CD4-positive, alpha-beta memory T cell (primary cell): ENCODE results near the gene EIF5A2. TPM values are rescaled to one million over a fixed set of nuclear protein-coding genes. Genes with fewer than 3 reads are reported as not detected.

Experiments used
- CTCF ChIA-PET: fragments of 350-600 bp; sonication (Branson Sonifier 250); formaldehyde crosslinking; loops from one replicate; lab custom pipeline; 2021; ENCODE audit warnings: inconsistent platforms; ENCODE audit not compliant: partially characterized antibody; lab: Charles Lee
- POLR2A ChIA-PET: fragments of 350-600 bp; sonication (Branson Sonifier 250); formaldehyde crosslinking; loops from one replicate; lab custom pipeline; 2021; ENCODE audit not compliant: partially characterized antibody; lab: Charles Lee
- DNase-seq, 5 donors: peaks; one replicate each; pipeline versions ENCODE4 v3.0.0 to v3.0.0-alpha.2; 2020 to 2022; ENCODE audit warnings: mixed read lengths in 1 of 5
- H3K27ac ChIP-seq: one replicate; pipeline ENCODE4 v1.7.0; 2013; ENCODE audit warnings: low read depth, low read length
- H3K27me3 ChIP-seq: 2 replicates; pipeline ENCODE4 v1.7.0; 2013; ENCODE audit warnings: mild to moderate bottlenecking, low read length, moderate library complexity; ENCODE audit not compliant: insufficient read depth
- H3K36me3 ChIP-seq: 2 replicates; pipeline ENCODE4 v1.7.0; 2013; ENCODE audit warnings: mild to moderate bottlenecking, low read length, moderate library complexity; ENCODE audit not compliant: insufficient read depth
- H3K4me1 ChIP-seq: 2 replicates; pipeline ENCODE4 v1.7.0; 2013; ENCODE audit warnings: mild to moderate bottlenecking, low read length, moderate library complexity; ENCODE audit not compliant: insufficient read depth
- H3K4me3 ChIP-seq, 2 donors: one replicate each; pipeline ENCODE4 v1.7.0; 2013; ENCODE audit warnings: low read length in 2 of 2, mild to moderate bottlenecking in 1 of 2
- H3K9me3 ChIP-seq, 2 donors: one replicate each; pipeline ENCODE4 v1.7.0; 2013; ENCODE audit warnings: low read length in 2 of 2, control low read depth in 1 of 2; ENCODE audit not compliant: control insufficient read depth in 1 of 2
- H3K27ac Mint-ChIP-seq, 7 donors: one replicate each; pipeline ENCODE4 v1.8.0; 2020 to 2021; ENCODE audit warnings: mixed read lengths in 7 of 7, mild to moderate bottlenecking in 6 of 7, inconsistent platforms in 3 of 7, moderate library complexity in 3 of 7
- H3K27me3 Mint-ChIP-seq, 2 donors: one replicate each; pipeline ENCODE4 v1.8.0; 2020 to 2021; ENCODE audit warnings: mixed read lengths in 2 of 2
- H3K36me3 Mint-ChIP-seq, 2 donors: one replicate each; pipeline ENCODE4 v1.8.0; 2020 to 2021; ENCODE audit warnings: mixed read lengths in 2 of 2, inconsistent platforms in 1 of 2, mild to moderate bottlenecking in 1 of 2
- H3K4me1 Mint-ChIP-seq, 4 donors: one replicate each; pipeline ENCODE4 v1.8.0; 2020 to 2021; ENCODE audit warnings: mixed read lengths in 4 of 4, mild to moderate bottlenecking in 1 of 4
- H3K4me3 Mint-ChIP-seq, 8 donors: one replicate each; pipeline ENCODE4 v1.8.0; 2020 to 2021; ENCODE audit warnings: mixed read lengths in 8 of 8, mild to moderate bottlenecking in 7 of 8, moderate library complexity in 6 of 8, inconsistent platforms in 3 of 8
- H3K9me3 Mint-ChIP-seq, 8 donors: one replicate each; pipeline ENCODE4 v1.8.0; 2020 to 2021; ENCODE audit warnings: mixed read lengths in 8 of 8, mild to moderate bottlenecking in 5 of 8, inconsistent platforms in 3 of 8, moderate library complexity in 1 of 8
- intact Hi-C: fragments of 100-400 bp; cut with micrococcal nuclease; formaldehyde crosslinking; loops from one replicate; pipeline ENCODE4 v1.15.1; 2023
- polyA plus RNA-seq, 2 donors: library from polyadenylated mRNA; unstranded; fragments of 300-500 nt; fragmentation: Illumina TruSeq; gene quantifications; one replicate each; pipeline ENCODE4 v1.2.3, GENCODE V29; 2021
- total RNA-seq, 2 experiments: library from RNA; stranded (reverse); gene quantifications; one replicate each; pipeline ENCODE4 v1.2.3, GENCODE V29; 2021

The EIF5A2 gene
- total and polyA plus RNA-seq, 4 experiments from 2014 or later, result 11.4 to 26.3 (median 13.1) TPM

DNA sequence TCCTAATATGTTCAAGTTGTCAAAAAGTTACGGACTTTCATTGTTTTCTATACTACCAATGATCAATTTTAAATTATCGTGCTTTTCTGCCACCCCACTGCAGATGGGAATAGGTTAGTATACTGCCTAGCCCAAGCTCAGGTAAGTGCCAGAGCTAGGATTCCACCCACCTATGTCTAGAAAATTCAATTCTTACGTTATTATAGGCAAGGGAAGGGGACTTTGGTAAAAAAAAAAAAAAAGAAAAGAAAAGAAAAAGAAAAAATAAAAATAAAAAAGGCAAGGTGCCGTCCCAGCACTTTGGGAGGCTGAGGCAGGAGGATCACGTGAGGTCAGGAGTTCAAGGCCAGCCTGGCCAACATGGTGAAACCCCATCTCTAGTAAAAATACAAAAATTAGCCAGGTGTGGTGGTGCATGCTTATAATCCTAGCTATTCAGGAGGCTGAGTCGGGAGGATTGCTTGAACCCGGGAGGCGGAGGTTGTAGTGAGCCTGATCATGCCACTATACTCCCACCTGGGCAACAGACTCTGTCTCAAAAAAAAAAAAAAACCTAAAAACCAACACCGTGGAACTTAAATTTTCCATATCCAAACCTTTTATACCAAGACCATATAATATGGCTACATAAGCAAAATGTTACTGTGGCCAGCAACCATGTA is 39.7 kb downstream of the EIF5A2 start:
- Histone ChIP-seq H3K9me3 (no peaks in the 10 kb centered on the region), H3K4me1 (peaks cover 34% of the 10 kb centered on the region), H3K4me3 (peak overlapping the region; percentile 76 to 92), H3K27ac (peak overlapping the region; percentile 82), H3K27me3 (no peaks in the 10 kb centered on the region), H3K36me3 (peaks cover 28% of the 10 kb centered on the region)
- H3K9me3 Mint-ChIP-seq, result peaks cover 0 to 2% (median 0%) of the 10 kb centered on the region in 8 donors
- intact Hi-C loops, result no loop called here
- H3K27me3 Mint-ChIP-seq, result no peaks in the 10 kb centered on the region
- peaks cover 12 to 36% (median 24%) of the 10 kb centered on the region in 4 donors for H3K4me1 Mint-ChIP-seq
- no peak for DNase-seq
- peak overlapping the region; percentile 91 to 98 (median 96) for H3K4me3 Mint-ChIP-seq
- H3K27ac Mint-ChIP-seq, result peak overlapping the region; percentile 84 to 99 (median 98)
- POLR2A ChIA-PET, result interaction anchor here (1.4 to 4.0 kb wide), 4 partner anchors 40 to 1097 kb away, joined by 3 to 60 read pairs (median 9); partner anchors contain the start of genes EIF5A2 and SKIL
- peaks cover 25 to 33% of the 10 kb centered on the region in 2 donors for H3K36me3 Mint-ChIP-seq
- CTCF ChIA-PET, result interaction anchor here (2.4 to 4.0 kb wide), 2 partner anchors 40 to 56 kb away, joined by 7 to 14 read pairs; partner anchors contain the start of gene EIF5A2

DNA sequence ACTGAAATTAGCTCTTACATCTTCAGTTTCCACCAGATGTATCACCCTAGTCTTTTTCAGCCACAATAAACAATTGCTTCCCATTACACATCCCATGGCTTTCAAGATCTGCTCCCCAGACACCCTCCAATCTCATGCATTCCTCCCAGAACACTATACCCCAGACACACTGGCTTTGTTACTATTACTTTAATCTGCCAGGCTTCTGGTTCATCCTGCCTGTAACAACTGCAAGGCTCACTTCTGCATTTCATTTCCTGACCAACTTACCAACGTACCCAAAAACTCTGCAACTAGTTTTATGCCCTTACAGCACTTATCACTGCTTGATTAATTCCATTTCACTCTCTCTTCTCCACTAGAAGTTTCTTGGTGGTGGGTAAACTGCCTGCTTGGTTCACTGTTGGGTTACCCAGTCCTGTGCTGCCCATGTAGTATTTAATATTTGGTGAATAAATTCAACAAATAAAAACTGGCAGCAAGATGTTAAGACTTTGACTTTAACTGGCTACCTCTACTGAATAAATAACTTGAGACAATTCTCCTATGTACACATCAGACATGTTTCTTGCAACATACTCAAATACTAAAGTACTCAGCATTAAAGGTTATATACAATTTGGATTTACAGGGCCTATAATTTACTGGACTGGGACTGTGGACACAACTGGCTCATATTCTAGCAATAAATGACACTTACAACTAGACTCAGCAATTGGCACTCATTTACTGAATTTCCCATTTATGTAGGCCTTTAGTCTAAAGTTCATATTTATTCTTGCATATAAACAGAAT is 41.1 kb downstream of the EIF5A2 start:
- CTCF ChIA-PET, result no interaction called here
- intact Hi-C loops, result no loop called here
- Mint-ChIP-seq H3K4me3 (peak overlapping the region in 6 of 8 donors; percentile 13 to 59 (median 36)), H3K4me1 (peaks cover 12 to 36% (median 24%) of the 10 kb centered on the region in 4 donors), H3K36me3 (peaks cover 25 to 33% of the 10 kb centered on the region in 2 donors), H3K27me3 (no peaks in the 10 kb centered on the region), H3K9me3 (peaks cover 0 to 2% (median 0%) of the 10 kb centered on the region in 8 donors), H3K27ac (peak overlapping the region; percentile 24 to 84 (median 76))
- POLR2A ChIA-PET, result interaction anchor here (0.5 to 4.0 kb wide), 2 partner anchors 41 to 1096 kb away, joined by 3 to 60 read pairs; partner anchors contain the start of gene EIF5A2
- Histone ChIP-seq H3K27me3 (no peaks in the 10 kb centered on the region), H3K27ac (peak overlapping the region; percentile 22), H3K4me3 (no peak overlapping the region), H3K4me1 (peaks cover 34% of the 10 kb centered on the region), H3K36me3 (peaks cover 28% of the 10 kb centered on the region), H3K9me3 (no peaks in the 10 kb centered on the region)
- no peak for DNase-seq

GRCh38 chr3:170866499-170866898 is 41.9 kb downstream of the EIF5A2 start:
- Histone ChIP-seq H3K27ac (no peak overlapping the region), H3K9me3 (no peaks in the 10 kb centered on the region), H3K4me1 (peaks cover 34% of the 10 kb centered on the region), H3K36me3 (peaks cover 28% of the 10 kb centered on the region), H3K27me3 (no peaks in the 10 kb centered on the region), H3K4me3 (no peak overlapping the region)
- H3K27me3 Mint-ChIP-seq, result no peaks in the 10 kb centered on the region
- peaks cover 12 to 36% (median 24%) of the 10 kb centered on the region in 4 donors for H3K4me1 Mint-ChIP-seq
- H3K4me3 Mint-ChIP-seq, result no peak overlapping the region
- POLR2A ChIA-PET, result interaction anchor here (1.3 kb wide), 1 partner anchor 42 kb away, joined by 4 read pairs; the partner anchor contains the start of gene EIF5A2
- H3K9me3 Mint-ChIP-seq, result peaks cover 0 to 2% (median 0%) of the 10 kb centered on the region in 8 donors
- CTCF ChIA-PET, result interaction anchor here (1.7 kb wide), 1 partner anchor 57 kb away, joined by 6 read pairs; no protein-coding TSS in a partner anchor
- peak overlapping the region in 3 of 7 donors; percentile 75 to 84 (median 76) for H3K27ac Mint-ChIP-seq
- DNase-seq, result no peak
- intact Hi-C loops, result no loop called here
- peaks cover 25 to 33% of the 10 kb centered on the region in 2 donors for H3K36me3 Mint-ChIP-seq

DNA sequence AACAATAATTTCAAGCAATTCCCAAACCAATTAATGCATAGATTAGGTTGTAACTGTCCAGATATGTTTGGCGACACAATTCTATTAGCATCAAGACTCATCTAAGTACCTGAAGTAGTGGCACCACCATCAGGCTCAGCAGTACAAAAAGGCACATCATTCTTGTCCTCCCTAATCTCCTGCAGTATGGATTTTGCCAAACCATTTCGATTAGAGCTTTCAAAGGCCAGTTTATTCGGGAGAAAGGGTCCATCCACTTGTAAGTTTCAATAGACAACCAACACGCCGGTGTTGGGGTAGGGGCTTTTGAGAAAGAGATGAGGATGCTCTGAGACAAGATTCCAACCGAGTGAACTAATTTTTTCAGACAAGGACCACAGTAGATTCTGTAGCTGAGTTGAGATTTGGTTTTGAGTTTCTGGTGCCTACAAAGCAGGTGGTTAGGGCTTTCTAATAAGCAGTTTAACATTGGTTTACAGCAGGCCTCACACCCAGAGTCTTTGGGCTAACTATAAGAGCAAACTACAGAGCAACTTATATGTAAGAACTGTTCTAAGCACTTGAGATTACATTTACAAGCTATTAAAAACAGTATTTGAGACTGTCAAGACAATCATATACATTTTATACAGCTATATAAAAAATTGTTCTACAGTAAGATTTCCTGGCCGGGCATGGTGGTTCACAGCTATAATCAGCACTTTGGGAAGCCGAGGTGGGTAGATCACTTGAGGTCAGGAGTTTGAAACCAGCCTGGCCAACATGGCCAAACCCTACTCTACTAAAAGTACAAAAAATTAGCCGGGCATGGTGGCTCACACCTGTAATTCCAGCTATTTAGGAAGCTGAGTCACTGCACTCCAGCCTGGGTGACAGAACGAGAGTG is 43.0 kb downstream of the EIF5A2 start:
- H3K27ac Mint-ChIP-seq, result peak overlapping the region in 1 of 7 donors; percentile 23

GRCh38 chr3:170864525-170865208 is 43.8 kb downstream of the EIF5A2 start:
- H3K4me1 Mint-ChIP-seq, result peaks cover 9 to 26% (median 14%) of the 10 kb centered on the region in 4 donors
- H3K4me1 ChIP-seq, result peaks cover 29% of the 10 kb centered on the region
- no peak overlapping the region for H3K4me3 ChIP-seq
- no peaks in the 10 kb centered on the region for H3K27me3 ChIP-seq
- H3K27ac ChIP-seq, result no peak overlapping the region
- ChIA-PET CTCF (no interaction called here), POLR2A (no interaction called here)
- intact Hi-C loops, result no loop called here
- no peaks in the 10 kb centered on the region for H3K9me3 ChIP-seq
- H3K36me3 ChIP-seq, result peaks cover 28% of the 10 kb centered on the region
- H3K9me3 Mint-ChIP-seq, result no peaks in the 10 kb centered on the region
- H3K27me3 Mint-ChIP-seq, result no peaks in the 10 kb centered on the region
- H3K36me3 Mint-ChIP-seq, result peaks cover 25 to 29% of the 10 kb centered on the region in 2 donors
- H3K27ac Mint-ChIP-seq, result peak overlapping the region in 1 of 7 donors; percentile 36
- H3K4me3 Mint-ChIP-seq, result no peak overlapping the region
- DNase-seq, result no peak

More for the DNA sequence above, 43.0 kb downstream of the EIF5A2 start:
- POLR2A ChIA-PET, result interaction anchor here (0.6 to 1.3 kb wide), 2 partner anchors 43 to 1887 kb away, joined by 4 read pairs; partner anchors contain the start of gene EIF5A2
- peaks cover 28% of the 10 kb centered on the region for H3K36me3 ChIP-seq
- H3K27ac ChIP-seq, result no peak overlapping the region
- Mint-ChIP-seq H3K4me1 (peaks cover 12 to 34% (median 20%) of the 10 kb centered on the region in 4 donors), H3K27me3 (no peaks in the 10 kb centered on the region), H3K9me3 (peaks cover 0 to 2% (median 0%) of the 10 kb centered on the region in 8 donors), H3K36me3 (peaks cover 25 to 33% of the 10 kb centered on the region in 2 donors), H3K4me3 (no peak overlapping the region)
- no peak overlapping the region for H3K4me3 ChIP-seq
- CTCF ChIA-PET, result interaction anchor here (1.7 kb wide), 1 partner anchor 56 kb away, joined by 6 read pairs; no protein-coding TSS in a partner anchor
- peaks cover 30% of the 10 kb centered on the region for H3K4me1 ChIP-seq
- intact Hi-C loops, result no loop called here
- H3K9me3 ChIP-seq, result no peaks in the 10 kb centered on the region
- no peak for DNase-seq
- H3K27me3 ChIP-seq, result no peaks in the 10 kb centered on the region

GRCh38 chr3:170863816-170864215 is 44.6 kb downstream of the EIF5A2 start:
- POLR2A ChIA-PET, result no interaction called here

More at GRCh38 chr3:170863816-170864215, 44.6 kb downstream of the EIF5A2 start:
- no peak overlapping the region for H3K27ac ChIP-seq
- intact Hi-C loops, result no loop called here
- DNase-seq, result no peak
- no peak overlapping the region for H3K4me3 ChIP-seq
- H3K4me1 ChIP-seq, result peaks cover 23% of the 10 kb centered on the region
- H3K4me1 Mint-ChIP-seq, result peaks cover 9 to 18% (median 10%) of the 10 kb centered on the region in 4 donors
- H3K27me3 Mint-ChIP-seq, result no peaks in the 10 kb centered on the region
- peak overlapping the region in 1 of 7 donors; percentile 20 for H3K27ac Mint-ChIP-seq
- CTCF ChIA-PET, result no interaction called here
- H3K36me3 Mint-ChIP-seq, result peaks cover 25 to 27% of the 10 kb centered on the region in 2 donors
- no peaks in the 10 kb centered on the region for H3K9me3 ChIP-seq
- no peaks in the 10 kb centered on the region for H3K9me3 Mint-ChIP-seq
- H3K36me3 ChIP-seq, result peaks cover 28% of the 10 kb centered on the region
- H3K4me3 Mint-ChIP-seq, result no peak overlapping the region
- H3K27me3 ChIP-seq, result no peaks in the 10 kb centered on the region
